DND-41 (cell line): ENCODE data around the gene DCBLD1.
"Not testable (repeated sequence)": the region's sequence is repeated elsewhere in the genome, so short reads cannot be mapped to it uniquely, and the experiment has no call there.

Experiments
- ATAC-seq: fragments of 200-7000 bp; cut with Tn5 transposase; 3 replicates; pipeline ENCODE4 v1.9.1; 2021; ENCODE audit warnings: low read depth; ENCODE audit not compliant: insufficient read depth
- DNase-seq: peaks from one replicate; pipeline ENCODE4 v3.0.0-alpha.2; 2020
- H2AFZ ChIP-seq: 2 replicates; pipeline ENCODE4 v1.6.0; 2012; ENCODE audit warnings: low read depth, low read length
- H3K27ac ChIP-seq: 2 replicates; pipeline ENCODE4 v1.5.1; 2012; ENCODE audit warnings: low read length, inconsistent platforms
- H3K27me3 ChIP-seq: fragments of 200-600 bp; sonication (generic); 2 replicates; pipeline ENCODE4 v1.6.0; 2012; ENCODE audit warnings: low read length, mild to moderate bottlenecking, inconsistent platforms; ENCODE audit not compliant: insufficient read depth, poor library complexity
- H3K36me3 ChIP-seq: 2 replicates; pipeline ENCODE4 v1.5.1; 2012; ENCODE audit warnings: low read length, inconsistent platforms; ENCODE audit not compliant: insufficient read depth
- H3K4me1 ChIP-seq: 2 replicates; pipeline ENCODE4 v1.5.1; 2012; ENCODE audit warnings: mild to moderate bottlenecking, low read length; ENCODE audit not compliant: insufficient read depth
- H3K4me2 ChIP-seq: 2 replicates; pipeline ENCODE4 v1.6.0; 2012; ENCODE audit warnings: mild to moderate bottlenecking, moderate library complexity, low read length, inconsistent platforms; ENCODE audit not compliant: insufficient read depth
- H3K4me3 ChIP-seq, 2 experiments: fragments of 200-600 bp in 1 of 2; shearing (Covaris generic) in 1 of 2; 2 replicates each; pipeline ENCODE4 v1.5.1; 2012 to 2016; ENCODE audit warnings: inconsistent platforms in 2 of 2, low read length in 2 of 2, mild to moderate bottlenecking in 2 of 2, low read depth in 1 of 2, moderate library complexity in 1 of 2
- H3K79me2 ChIP-seq: 2 replicates; pipeline ENCODE4 v1.6.0; 2012; ENCODE audit warnings: low read length, inconsistent platforms; ENCODE audit not compliant: insufficient read depth
- H3K9ac ChIP-seq: 2 replicates; pipeline ENCODE4 v1.6.0; 2012; ENCODE audit warnings: low read depth, mild to moderate bottlenecking, inconsistent platforms, low read length, moderate library complexity
- H3K9me3 ChIP-seq: 2 replicates; pipeline ENCODE4 v1.5.1; 2012; ENCODE audit warnings: low read length, moderate library complexity, mild to moderate bottlenecking, inconsistent platforms; ENCODE audit not compliant: insufficient read depth, severe bottlenecking
- H4K20me1 ChIP-seq: 2 replicates; pipeline ENCODE4 v1.6.0; 2012; ENCODE audit warnings: low read length; ENCODE audit not compliant: insufficient read depth
- CTCF ChIP-seq: IDR thresholded peaks from 2 replicates; pipeline ENCODE4 v1.5.1; 2012; ENCODE audit warnings: borderline replicate concordance, low read length, moderate library complexity, mild to moderate bottlenecking; ENCODE audit not compliant: poor library complexity, severe bottlenecking; ENCODE audit errors: extremely low read depth
- EZH2 ChIP-seq: IDR thresholded peaks from 3 replicates; pipeline ENCODE4 v1.6.1; 2012; ENCODE audit warnings: borderline replicate concordance, low read depth, mild to moderate bottlenecking, moderate library complexity, low read length, inconsistent platforms; ENCODE audit not compliant: severe bottlenecking

The DCBLD1 gene

GRCh38 chr6:117467876-117468275 is 14.6 kb upstream of the DCBLD1 start:
- ATAC-seq, result no peak
- Histone ChIP-seq H3K27me3 (peaks cover 4% of the 10 kb centered on the region), H3K79me2 (no peaks in the 10 kb centered on the region), H4K20me1 (no peaks in the 10 kb centered on the region), H2AFZ (no peak overlapping the region), H3K27ac (no peak overlapping the region), H3K4me1 (no peaks in the 10 kb centered on the region), H3K4me2 (no peak overlapping the region), H3K9me3 (no peaks in the 10 kb centered on the region), H3K36me3 (no peaks in the 10 kb centered on the region), H3K9ac (no peak overlapping the region), H3K4me3 (no peak overlapping the region)
- TF ChIP-seq CTCF (no peak), EZH2 (no peak)
- no peak for DNase-seq

DNA sequence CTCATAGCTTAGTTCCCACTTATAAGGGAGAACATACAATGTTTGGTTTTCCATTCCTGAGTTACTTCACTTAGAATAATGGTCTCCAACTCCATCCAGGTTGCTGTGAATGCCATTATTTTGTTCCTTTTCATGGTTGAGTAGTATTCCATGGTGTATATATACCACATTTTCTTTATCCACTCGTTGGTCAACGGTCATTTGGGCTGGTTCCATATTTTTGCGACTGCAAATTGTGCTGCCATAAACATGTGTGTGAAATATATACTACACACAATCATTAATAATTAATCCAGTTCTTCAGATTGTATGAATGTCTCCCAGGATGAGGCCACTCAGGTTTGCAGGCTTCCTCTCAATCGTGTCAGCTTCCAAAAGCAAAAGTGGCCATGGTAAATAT is 13.9 kb upstream of the DCBLD1 start:
- not testable (repeated sequence) for H3K9me3 ChIP-seq, ATAC-seq, H3K4me3 ChIP-seq, H2AFZ ChIP-seq, H3K4me2 ChIP-seq, H3K36me3 ChIP-seq, H3K9ac ChIP-seq, H3K27me3 ChIP-seq, H3K4me1 ChIP-seq, DNase-seq, H3K79me2 ChIP-seq, H3K27ac ChIP-seq, H4K20me1 ChIP-seq

- Histone ChIP-seq H3K27me3 (peaks cover 4% of the 10 kb centered on the region), H3K4me3 (no peak overlapping the region), H3K9ac (no peak overlapping the region), H3K27ac (no peak overlapping the region), H3K79me2 (no peaks in the 10 kb centered on the region), H3K9me3 (no peaks in the 10 kb centered on the region), H3K4me1 (no peaks in the 10 kb centered on the region), H2AFZ (no peak overlapping the region), H3K4me2 (no peak overlapping the region), H4K20me1 (no peaks in the 10 kb centered on the region), H3K36me3 (no peaks in the 10 kb centered on the region)
- ATAC-seq (no peak), DNase-seq (no peak)
- TF ChIP-seq EZH2 (no peak), CTCF (no peak)
Measured at GRCh38 chr6:117469356-117469755, 13.1 kb upstream of the DCBLD1 start.

DNA sequence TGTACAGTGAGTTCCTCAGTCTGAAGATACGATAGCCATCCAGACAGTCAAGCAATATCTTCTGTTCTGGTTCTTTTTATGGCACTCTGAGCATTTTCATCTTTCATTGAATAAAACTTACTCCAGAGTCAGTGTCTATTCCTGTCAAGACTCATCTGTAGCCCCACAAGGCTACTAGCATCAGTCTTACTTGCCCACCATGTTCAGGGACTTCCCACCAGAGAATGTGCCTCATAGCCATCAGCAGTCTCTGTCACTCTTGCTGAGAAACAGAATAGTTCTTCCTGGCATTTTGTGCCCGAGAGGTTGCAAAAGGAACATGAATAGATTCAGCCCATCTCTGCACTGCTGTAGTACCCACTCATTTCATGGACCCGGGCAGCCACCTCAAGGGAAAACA is 12.7 kb upstream of the DCBLD1 start:
- Histone ChIP-seq H3K9me3 (no peaks in the 10 kb centered on the region), H3K79me2 (no peaks in the 10 kb centered on the region), H3K4me2 (no peak overlapping the region), H3K27ac (no peak overlapping the region), H3K27me3 (peaks cover 4% of the 10 kb centered on the region), H2AFZ (no peak overlapping the region), H3K9ac (no peak overlapping the region), H3K4me1 (no peaks in the 10 kb centered on the region), H3K4me3 (no peak overlapping the region), H4K20me1 (no peaks in the 10 kb centered on the region), H3K36me3 (no peaks in the 10 kb centered on the region)
- TF ChIP-seq CTCF (no peak), EZH2 (no peak)
- ATAC-seq (no peak), DNase-seq (no peak)
